ENCODE results near the gene GOLPH3. TPM values are rescaled to one million over a fixed set of nuclear protein-coding genes. Genes with fewer than 3 reads are reported as not detected.
A peak's percentile ranks its signal among the peaks of the same experiment; 100 is the strongest.
"Not testable (repeated sequence)": the region's sequence is repeated elsewhere in the genome, so short reads cannot be mapped to it uniquely, and the experiment has no call there.

GOLPH3 gene
- polyA plus RNA-seq, result 10 to 100 TPM; 31.9 to 34.9 TPM

- 0% methylated on average over 59 to 85 of the region's 85 CpGs for WGBS, 2 donors
- Histone ChIP-seq H3K9me3 (ENCODE audit: control insufficient read depth in 2 of 2, insufficient read depth in 1 of 2, low read depth in 1 of 2, low read length in 1 of 2) (no peaks in the 10 kb centered on the region), H3K27ac (ENCODE audit: low read depth in 2 of 2, low read length in 1 of 2) (peak within 1 kb of the TSS; percentile 100), H3K27me3 (ENCODE audit: control insufficient read depth in 1 of 2, insufficient read depth in 2 of 2, low read length in 2 of 2) (no peaks in the 10 kb centered on the region), H3K36me3 (ENCODE audit: control insufficient read depth in 2 of 2, insufficient read depth in 2 of 2, low read length in 1 of 2) (no peaks in the 10 kb centered on the region), H3K4me3 (ENCODE audit: low read depth in 1 of 2, low read length in 2 of 2) (peak within 1 kb of the TSS; percentile 77 to 100), H3K4me1 (ENCODE audit: control insufficient read depth in 2 of 2, insufficient read depth in 2 of 2, low read length in 1 of 2) (no peaks in the 10 kb centered on the region)
Observed at GRCh38 chr5:32174011-32174870, at the start of gene GOLPH3. GOLPH3 (minus strand) TSS chr5:32174319; CDS start chr5:32174034, 285 bp downstream.

DNA sequence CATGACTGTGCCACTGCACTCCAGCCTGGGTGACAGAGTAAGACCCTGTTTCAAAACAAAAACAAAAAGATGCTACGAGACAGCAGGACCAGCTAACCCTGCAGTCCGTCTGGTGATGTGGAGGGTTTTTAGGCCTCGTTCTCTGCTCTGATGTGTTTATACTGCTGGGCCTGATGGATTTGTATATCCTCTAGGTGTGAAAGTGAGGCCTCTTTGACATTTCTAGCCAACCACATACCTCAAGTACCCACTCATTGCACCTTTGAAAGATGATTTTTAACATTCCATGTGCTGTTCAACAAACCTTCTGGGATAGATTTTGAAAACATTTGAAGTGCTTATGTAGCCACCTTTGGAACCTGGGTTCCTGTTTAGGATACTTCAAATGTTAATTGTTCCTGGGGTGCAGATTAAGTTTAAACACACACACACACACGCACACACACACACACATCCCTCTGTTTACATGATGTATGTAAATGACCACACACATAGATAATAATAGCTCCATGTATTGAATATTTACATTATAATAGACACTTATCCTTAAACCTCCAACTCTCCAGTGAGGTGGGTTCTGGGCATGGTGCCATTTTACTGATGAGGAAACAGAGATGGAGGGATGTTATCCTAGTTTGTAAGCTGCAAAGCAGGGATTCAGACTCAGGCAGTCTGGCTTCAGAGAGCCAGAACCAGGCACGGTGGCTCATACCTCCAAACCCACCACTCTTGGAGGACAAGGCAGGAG is 48.8 kb upstream of the GOLPH3 start:
- H3K36me3 ChIP-seq (ENCODE audit: control insufficient read depth in 2 of 2, insufficient read depth in 2 of 2, low read length in 1 of 2), result peaks cover 0 to 3% of the 10 kb centered on the region in 2 donors
- H3K4me1 ChIP-seq (ENCODE audit: control insufficient read depth in 2 of 2, insufficient read depth in 2 of 2, low read length in 1 of 2), result no peaks in the 10 kb centered on the region
- WGBS, 2 donors, result 81 to 90% methylated on average over 5 of the region's 5 CpGs
- no peaks in the 10 kb centered on the region for H3K27me3 ChIP-seq (ENCODE audit: control insufficient read depth in 1 of 2, insufficient read depth in 2 of 2, low read length in 2 of 2)
- H3K4me3 ChIP-seq (ENCODE audit: low read depth in 1 of 2, low read length in 2 of 2), result no peak overlapping the region
- no peaks in the 10 kb centered on the region for H3K9me3 ChIP-seq (ENCODE audit: control insufficient read depth in 2 of 2, insufficient read depth in 1 of 2, low read depth in 1 of 2, low read length in 1 of 2)
- H3K27ac ChIP-seq (ENCODE audit: low read depth in 2 of 2, low read length in 1 of 2), result peak overlapping the region in 1 of 2 donors; percentile 63

- no peak overlapping the region for H3K4me3 ChIP-seq (ENCODE audit: low read depth in 1 of 2, low read length in 2 of 2)
- no peaks in the 10 kb centered on the region for H3K4me1 ChIP-seq (ENCODE audit: control insufficient read depth in 2 of 2, insufficient read depth in 2 of 2, low read length in 1 of 2)
- no peaks in the 10 kb centered on the region for H3K27me3 ChIP-seq (ENCODE audit: control insufficient read depth in 1 of 2, insufficient read depth in 2 of 2, low read length in 2 of 2)
- peak overlapping the region; percentile 40 for H3K27ac ChIP-seq (ENCODE audit: low read depth in 2 of 2, low read length in 1 of 2)
- no peaks in the 10 kb centered on the region for H3K36me3 ChIP-seq (ENCODE audit: control insufficient read depth in 2 of 2, insufficient read depth in 2 of 2, low read length in 1 of 2)
- H3K9me3 ChIP-seq (ENCODE audit: control insufficient read depth in 2 of 2, insufficient read depth in 1 of 2, low read depth in 1 of 2, low read length in 1 of 2), result no peaks in the 10 kb centered on the region
- 44 to 48% methylated on average over 12 of the region's 12 CpGs for WGBS, 2 donors
Observed at GRCh38 chr5:32217886-32218396, 43.8 kb upstream of the GOLPH3 start.

DNA sequence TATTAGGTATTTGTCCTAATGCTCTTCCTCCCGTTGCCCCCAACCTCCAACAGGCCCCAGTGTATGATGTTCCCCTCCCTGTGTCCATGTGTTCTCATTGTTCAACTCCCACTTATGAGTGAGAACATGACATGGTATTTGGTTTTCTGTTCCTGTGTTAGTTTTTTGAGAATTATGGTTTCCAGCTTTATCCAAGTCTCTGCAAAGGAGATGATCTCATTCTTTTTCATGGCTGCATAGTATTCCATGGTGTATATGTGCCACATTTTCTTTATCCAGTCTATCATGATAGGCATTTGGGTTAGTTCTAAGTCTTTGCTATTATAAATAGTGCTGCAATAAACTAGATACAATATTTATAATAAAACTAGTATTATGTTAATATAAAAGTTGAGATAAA is 40.2 kb upstream of the GOLPH3 start:
- H3K9me3 ChIP-seq (ENCODE audit: control insufficient read depth in 2 of 2, insufficient read depth in 1 of 2, low read depth in 1 of 2, low read length in 1 of 2); H3K4me1 ChIP-seq (ENCODE audit: control insufficient read depth in 2 of 2, insufficient read depth in 2 of 2, low read length in 1 of 2); H3K27me3 ChIP-seq (ENCODE audit: control insufficient read depth in 1 of 2, insufficient read depth in 2 of 2, low read length in 2 of 2); H3K27ac ChIP-seq (ENCODE audit: low read depth in 2 of 2, low read length in 1 of 2); H3K36me3 ChIP-seq (ENCODE audit: control insufficient read depth in 2 of 2, insufficient read depth in 2 of 2, low read length in 1 of 2); H3K4me3 ChIP-seq (ENCODE audit: low read depth in 1 of 2, low read length in 2 of 2): not testable (repeated sequence)
- WGBS, 2 donors, result 86 to 96% methylated on average over 1 of the region's 1 CpG

GRCh38 chr5:32210151-32210550 is 36.0 kb upstream of the GOLPH3 start:
- Histone ChIP-seq H3K9me3 (ENCODE audit: control insufficient read depth in 2 of 2, insufficient read depth in 1 of 2, low read depth in 1 of 2, low read length in 1 of 2) (no peaks in the 10 kb centered on the region), H3K27me3 (ENCODE audit: control insufficient read depth in 1 of 2, insufficient read depth in 2 of 2, low read length in 2 of 2) (no peaks in the 10 kb centered on the region), H3K36me3 (ENCODE audit: control insufficient read depth in 2 of 2, insufficient read depth in 2 of 2, low read length in 1 of 2) (no peaks in the 10 kb centered on the region), H3K4me1 (ENCODE audit: control insufficient read depth in 2 of 2, insufficient read depth in 2 of 2, low read length in 1 of 2) (peaks cover 0 to 4% of the 10 kb centered on the region in 2 donors), H3K27ac (ENCODE audit: low read depth in 2 of 2, low read length in 1 of 2) (no peak overlapping the region), H3K4me3 (ENCODE audit: low read depth in 1 of 2, low read length in 2 of 2) (no peak overlapping the region)
- 77 to 86% methylated on average over 3 of the region's 3 CpGs for WGBS, 2 donors

DNA sequence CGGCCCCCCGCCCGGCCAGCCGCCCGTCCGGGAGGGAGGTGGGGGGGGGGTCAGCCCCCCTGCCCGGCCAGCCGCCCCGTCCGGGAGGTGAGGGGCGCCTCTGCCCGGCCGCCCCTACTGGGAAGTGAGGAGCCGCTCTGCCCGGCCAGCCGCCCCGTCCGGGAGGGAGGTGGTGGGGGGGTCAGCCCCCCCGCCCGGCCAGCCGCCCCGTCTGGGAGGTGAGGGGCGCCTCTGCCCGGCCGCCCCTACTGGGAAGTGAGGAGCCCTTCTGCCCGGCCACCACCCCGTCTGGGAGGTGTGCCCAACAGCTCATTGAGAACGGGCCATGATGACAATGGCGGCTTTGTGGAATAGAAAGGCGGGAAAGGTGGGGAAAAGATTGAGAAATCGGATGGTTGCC is 34.7 kb upstream of the GOLPH3 start:
- H3K4me3 ChIP-seq (ENCODE audit: low read depth in 1 of 2, low read length in 2 of 2); H3K27me3 ChIP-seq (ENCODE audit: control insufficient read depth in 1 of 2, insufficient read depth in 2 of 2, low read length in 2 of 2); H3K36me3 ChIP-seq (ENCODE audit: control insufficient read depth in 2 of 2, insufficient read depth in 2 of 2, low read length in 1 of 2); H3K27ac ChIP-seq (ENCODE audit: low read depth in 2 of 2, low read length in 1 of 2); H3K9me3 ChIP-seq (ENCODE audit: control insufficient read depth in 2 of 2, insufficient read depth in 1 of 2, low read depth in 1 of 2, low read length in 1 of 2); H3K4me1 ChIP-seq (ENCODE audit: control insufficient read depth in 2 of 2, insufficient read depth in 2 of 2, low read length in 1 of 2): not testable (repeated sequence)
- WGBS, 2 donors, result 95 to 100% methylated on average over 7 to 16 of the region's 31 CpGs

DNA sequence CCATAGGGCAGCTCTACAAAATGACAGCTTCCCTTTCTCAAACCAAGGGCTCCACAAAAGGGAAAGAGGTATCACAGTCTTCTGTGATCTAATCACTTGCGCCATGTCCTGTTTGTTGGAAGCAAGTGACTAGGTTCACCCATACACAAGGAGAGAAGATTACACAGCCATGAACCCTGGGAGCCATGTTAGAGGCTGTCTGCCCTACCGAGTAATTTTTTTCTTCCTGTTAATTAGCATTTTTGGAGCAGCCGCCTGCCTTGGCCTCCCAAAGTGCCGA is 33.2 kb upstream of the GOLPH3 start:
- WGBS, 2 donors, result 92 to 93% methylated on average over 4 of the region's 4 CpGs
- Histone ChIP-seq H3K4me3 (ENCODE audit: low read depth in 1 of 2, low read length in 2 of 2) (no peak overlapping the region), H3K27ac (ENCODE audit: low read depth in 2 of 2, low read length in 1 of 2) (no peak overlapping the region), H3K27me3 (ENCODE audit: control insufficient read depth in 1 of 2, insufficient read depth in 2 of 2, low read length in 2 of 2) (no peaks in the 10 kb centered on the region), H3K9me3 (ENCODE audit: control insufficient read depth in 2 of 2, insufficient read depth in 1 of 2, low read depth in 1 of 2, low read length in 1 of 2) (no peaks in the 10 kb centered on the region), H3K4me1 (ENCODE audit: control insufficient read depth in 2 of 2, insufficient read depth in 2 of 2, low read length in 1 of 2) (peaks cover 0 to 4% of the 10 kb centered on the region in 2 donors), H3K36me3 (ENCODE audit: control insufficient read depth in 2 of 2, insufficient read depth in 2 of 2, low read length in 1 of 2) (no peaks in the 10 kb centered on the region)

DNA sequence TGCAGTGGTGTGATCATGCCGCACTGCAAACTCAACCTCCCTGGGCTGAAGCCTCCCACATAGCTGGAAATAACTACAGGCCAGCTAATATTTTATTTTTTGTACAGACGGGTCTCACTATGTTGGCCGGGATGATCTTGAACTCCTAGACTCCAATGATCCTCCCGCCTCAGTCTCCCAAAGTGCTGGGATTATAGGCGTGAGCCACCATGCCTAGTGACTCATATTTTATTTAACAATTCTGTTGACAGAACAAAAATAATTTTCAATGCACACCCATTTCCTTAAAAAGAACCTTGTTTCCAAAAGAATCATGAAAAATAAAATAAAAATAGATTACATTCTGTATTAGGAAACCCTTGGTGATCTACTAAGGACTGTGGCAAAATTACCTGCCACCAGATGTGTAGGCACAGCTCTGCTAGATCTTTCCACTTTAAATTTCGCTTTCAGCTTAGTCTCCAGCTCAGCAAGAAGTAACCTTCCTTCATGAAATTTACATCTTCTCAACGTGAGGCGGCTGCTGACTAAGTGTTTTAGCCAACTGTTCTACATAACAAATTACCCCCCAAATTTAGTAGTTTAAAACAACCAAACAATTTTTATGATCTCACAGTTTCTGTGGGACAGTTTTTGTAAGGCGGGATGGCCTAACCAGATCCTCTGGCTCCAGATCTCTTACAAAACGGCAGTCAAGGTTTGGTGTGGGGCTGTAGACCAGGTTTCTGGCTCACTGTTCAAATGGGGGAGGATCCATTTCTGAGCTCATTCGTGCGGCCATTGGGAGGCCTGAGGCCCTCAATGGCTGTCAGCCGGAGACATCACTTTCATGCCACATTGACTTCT is 32.6 kb upstream of the GOLPH3 start:
- Histone ChIP-seq H3K27ac (ENCODE audit: low read depth in 2 of 2, low read length in 1 of 2) (no peak overlapping the region), H3K4me1 (ENCODE audit: control insufficient read depth in 2 of 2, insufficient read depth in 2 of 2, low read length in 1 of 2) (peaks cover 0 to 4% of the 10 kb centered on the region in 2 donors), H3K27me3 (ENCODE audit: control insufficient read depth in 1 of 2, insufficient read depth in 2 of 2, low read length in 2 of 2) (no peaks in the 10 kb centered on the region), H3K36me3 (ENCODE audit: control insufficient read depth in 2 of 2, insufficient read depth in 2 of 2, low read length in 1 of 2) (no peaks in the 10 kb centered on the region), H3K9me3 (ENCODE audit: control insufficient read depth in 2 of 2, insufficient read depth in 1 of 2, low read depth in 1 of 2, low read length in 1 of 2) (no peaks in the 10 kb centered on the region), H3K4me3 (ENCODE audit: low read depth in 1 of 2, low read length in 2 of 2) (no peak overlapping the region)
- 78 to 82% methylated on average over 13 of the region's 13 CpGs for WGBS, 2 donors

DNA sequence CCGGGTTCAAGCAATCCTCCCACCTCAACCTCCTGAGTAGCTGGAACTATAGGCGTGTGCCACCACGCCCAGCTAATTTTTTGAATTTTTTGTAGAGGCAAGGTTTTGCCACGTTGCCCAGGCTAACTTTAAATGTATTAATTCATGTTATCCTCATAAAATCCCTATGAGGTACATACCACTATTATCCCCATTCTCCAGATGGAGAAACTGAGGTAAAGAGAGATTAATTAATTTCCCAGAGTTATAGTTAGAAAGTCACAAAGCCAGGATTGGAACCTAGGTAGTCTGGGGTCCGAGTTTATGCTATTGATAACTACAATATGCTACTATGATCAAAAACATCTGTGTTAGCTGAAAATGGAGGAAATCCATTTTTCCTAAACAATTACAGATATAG is 31.9 kb upstream of the GOLPH3 start:
- no peak overlapping the region for H3K4me3 ChIP-seq (ENCODE audit: low read depth in 1 of 2, low read length in 2 of 2)
- H3K27ac ChIP-seq (ENCODE audit: low read depth in 2 of 2, low read length in 1 of 2), result no peak overlapping the region
- H3K36me3 ChIP-seq (ENCODE audit: control insufficient read depth in 2 of 2, insufficient read depth in 2 of 2, low read length in 1 of 2), result no peaks in the 10 kb centered on the region
- 70 to 74% methylated on average over 5 of the region's 5 CpGs for WGBS, 2 donors
- no peaks in the 10 kb centered on the region for H3K9me3 ChIP-seq (ENCODE audit: control insufficient read depth in 2 of 2, insufficient read depth in 1 of 2, low read depth in 1 of 2, low read length in 1 of 2)
- H3K27me3 ChIP-seq (ENCODE audit: control insufficient read depth in 1 of 2, insufficient read depth in 2 of 2, low read length in 2 of 2), result no peaks in the 10 kb centered on the region
- H3K4me1 ChIP-seq (ENCODE audit: control insufficient read depth in 2 of 2, insufficient read depth in 2 of 2, low read length in 1 of 2), result peaks cover 0 to 4% of the 10 kb centered on the region in 2 donors
